Endodermal cell (in vitro differentiated cells): ENCODE measurements around the gene DBT. TPM values are rescaled to one million over a fixed set of nuclear protein-coding genes. Genes with fewer than 3 reads are reported as not detected.

Experiments
- DNase-seq: peaks from one replicate; pipeline ENCODE4 v3.0.0-alpha.2; 2017
- H3K27ac ChIP-seq: 2 replicates; pipeline ENCODE4 v1.5.1; 2013; ENCODE audit warnings: mild to moderate bottlenecking, low read depth, low read length, moderate library complexity
- H3K27me3 ChIP-seq: 2 replicates; pipeline ENCODE4 v1.6.1; 2013; ENCODE audit warnings: mild to moderate bottlenecking, low read length, moderate library complexity; ENCODE audit not compliant: insufficient read depth, control insufficient read depth, poor library complexity, severe bottlenecking
- H3K36me3 ChIP-seq: 2 replicates; pipeline ENCODE4 v1.7.0; 2013; ENCODE audit warnings: mild to moderate bottlenecking, low read length, moderate library complexity; ENCODE audit not compliant: control insufficient read depth, insufficient read depth
- H3K4me1 ChIP-seq: one replicate; pipeline ENCODE4 v1.7.0; 2013; ENCODE audit warnings: low read length; ENCODE audit not compliant: control insufficient read depth, insufficient read depth
- H3K4me3 ChIP-seq: 2 replicates; pipeline ENCODE4 v1.5.1; 2013; ENCODE audit warnings: mild to moderate bottlenecking, low read length, moderate library complexity
- H3K9ac ChIP-seq: 2 replicates; pipeline ENCODE4 v1.6.1; 2013; ENCODE audit warnings: mild to moderate bottlenecking, low read length, moderate library complexity; ENCODE audit not compliant: poor library complexity, severe bottlenecking; ENCODE audit errors: extremely low read depth
- H3K9me3 ChIP-seq: 2 replicates; pipeline ENCODE4 v1.6.1; 2013; ENCODE audit warnings: mild to moderate bottlenecking, low read length, moderate library complexity; ENCODE audit not compliant: control insufficient read depth
- H3K27ac Mint-ChIP-seq: 2 replicates; pipeline ENCODE4 v1.8.0; 2020; ENCODE audit warnings: mixed read lengths
- H3K27me3 Mint-ChIP-seq: 2 replicates; pipeline ENCODE4 v1.8.0; 2021; ENCODE audit warnings: mild to moderate bottlenecking, mixed read lengths; ENCODE audit not compliant: insufficient read depth
- H3K36me3 Mint-ChIP-seq: 2 replicates; pipeline ENCODE4 v1.8.0; 2020; ENCODE audit warnings: low read depth, mixed read lengths
- H3K4me1 Mint-ChIP-seq: 2 replicates; pipeline ENCODE4 v1.8.0; 2020; ENCODE audit warnings: mixed read lengths
- H3K4me3 Mint-ChIP-seq: 2 replicates; pipeline ENCODE4 v1.8.0; 2020; ENCODE audit warnings: mild to moderate bottlenecking, moderate library complexity, mixed read lengths
- H3K9me3 Mint-ChIP-seq: 2 replicates; pipeline ENCODE4 v1.8.0; 2020; ENCODE audit warnings: mild to moderate bottlenecking, mixed read lengths
- CTCF ChIP-seq: fragments of 200-600 bp; sonication (generic); conservative IDR thresholded peaks from 2 replicates; pipeline ENCODE4 v1.5.0; 2021; ENCODE audit warnings: antibody characterized with exemption, mild to moderate bottlenecking
- WGBS, 2 experiments: methylation state at CpG; one replicate each; pipeline versions ENCODE4 v1.1.5 to v1.1.7; 2013; ENCODE audit warnings: missing lambda C conversion rate in 2 of 2, mixed read lengths in 1 of 2; ENCODE audit not compliant: insufficient coverage in 1 of 2, insufficient read length in 1 of 2; 5-methylcytosine and 5-hydroxymethylcytosine counted together
- total RNA-seq, 2 donors: library from RNA; stranded (reverse); fragmentation: NEBNext Ultra II Directional in 1 of 2; extraction: Animal tissue kit (Norgen Biotek cat#: 25700) in 1 of 2; gene quantifications; 2 replicates in 1 of 2; 3 replicates in 1 of 2; pipeline ENCODE4 v1.2.1, GENCODE V29; 2021

The DBT gene
- total RNA-seq, 2 donors from 2014 or later = 23.0 to 24.6 TPM

GRCh38 chr1:100296140-100296539 is 46.5 kb upstream of the DBT start:
- H3K27ac ChIP-seq = no peak overlapping the region
- peaks cover 5% of the 10 kb centered on the region for H3K9me3 Mint-ChIP-seq
- H3K4me3 Mint-ChIP-seq = no peak overlapping the region
- H3K4me1 ChIP-seq = peaks cover 4% of the 10 kb centered on the region
- H3K27me3 Mint-ChIP-seq = peaks cover 8% of the 10 kb centered on the region
- H3K27me3 ChIP-seq = no peaks in the 10 kb centered on the region
- 88 to 95% methylated on average over 8 of the region's 8 CpGs for WGBS, 2 experiments
- H3K9ac ChIP-seq = no peak overlapping the region
- H3K4me1 Mint-ChIP-seq = peaks cover 8% of the 10 kb centered on the region
- H3K36me3 ChIP-seq = peaks cover 30% of the 10 kb centered on the region
- DNase-seq = no peak
- no peak overlapping the region for H3K4me3 ChIP-seq
- H3K27ac Mint-ChIP-seq = no peak overlapping the region
- TF ChIP-seq CTCF = no peak
- no peaks in the 10 kb centered on the region for H3K9me3 ChIP-seq
- peaks cover 29% of the 10 kb centered on the region for H3K36me3 Mint-ChIP-seq

DNA sequence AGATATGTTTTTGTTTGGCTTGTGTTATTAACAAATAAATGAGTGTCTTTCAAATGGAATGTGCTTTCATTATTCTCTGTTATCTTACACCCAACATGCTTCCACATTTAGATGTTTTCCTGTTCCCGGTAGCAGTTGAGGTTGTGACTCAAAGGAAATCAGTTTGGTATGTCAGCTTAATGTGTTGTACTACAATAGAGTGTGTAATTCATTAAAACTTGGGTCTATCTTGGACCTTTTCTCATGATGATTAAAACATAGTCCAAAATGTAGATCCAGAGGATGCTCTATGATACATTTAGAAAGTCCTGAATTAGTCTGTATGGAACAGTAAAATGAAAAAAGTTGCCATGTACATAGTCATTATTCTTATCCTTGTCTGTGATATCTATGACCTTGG is 43.1 kb upstream of the DBT start:
- no peak overlapping the region for H3K4me3 ChIP-seq
- Mint-ChIP-seq H3K4me1 (no peaks in the 10 kb centered on the region), H3K36me3 (peaks cover 52% of the 10 kb centered on the region), H3K9me3 (peaks cover 5% of the 10 kb centered on the region), H3K27ac (no peak overlapping the region), H3K27me3 (peaks cover 3% of the 10 kb centered on the region), H3K4me3 (no peak overlapping the region)
- no peaks in the 10 kb centered on the region for H3K9me3 ChIP-seq
- no peak for DNase-seq
- H3K27me3 ChIP-seq = no peaks in the 10 kb centered on the region
- no peaks in the 10 kb centered on the region for H3K4me1 ChIP-seq
- H3K36me3 ChIP-seq = peaks cover 60% of the 10 kb centered on the region
- TF ChIP-seq CTCF = no peak
- H3K27ac ChIP-seq = no peak overlapping the region
- no peak overlapping the region for H3K9ac ChIP-seq
- WGBS, 2 experiments = 100% methylated on average over 1 of the region's 1 CpG; no CpG with 5 or more reads in 1 of the 2 experiments

- Mint-ChIP-seq H3K27me3 (no peaks in the 10 kb centered on the region), H3K4me3 (no peak overlapping the region), H3K36me3 (peaks cover 68% of the 10 kb centered on the region), H3K9me3 (no peaks in the 10 kb centered on the region), H3K4me1 (no peaks in the 10 kb centered on the region), H3K27ac (no peak overlapping the region)
- no peaks in the 10 kb centered on the region for H3K4me1 ChIP-seq
- no peak for TF ChIP-seq CTCF
- H3K9ac ChIP-seq = no peak overlapping the region
- no peaks in the 10 kb centered on the region for H3K27me3 ChIP-seq
- H3K36me3 ChIP-seq = peaks cover 84% of the 10 kb centered on the region
- no peak for DNase-seq
- peaks cover 7% of the 10 kb centered on the region for H3K9me3 ChIP-seq
- 92 to 100% methylated on average over 2 of the region's 2 CpGs for WGBS, 2 experiments
- no peak overlapping the region for H3K4me3 ChIP-seq
- no peak overlapping the region for H3K27ac ChIP-seq
These were observed 40.7 kb upstream of the DBT start for GRCh38 chr1:100290291-100290690.
